NCI-H526 treated with DMSO at 0.1 percent for 48 hours (cell line): Measurements from ENCODE around the gene C2orf68.
"Not testable (repeated sequence)": the region's sequence is repeated elsewhere in the genome, so short reads cannot be mapped to it uniquely, and the experiment has no call there.

Experiments
- DNase-seq: peaks from one replicate; lab custom pipeline; 2025; lab: John Stamatoyannopoulos, UW

Gene C2orf68

DNA sequence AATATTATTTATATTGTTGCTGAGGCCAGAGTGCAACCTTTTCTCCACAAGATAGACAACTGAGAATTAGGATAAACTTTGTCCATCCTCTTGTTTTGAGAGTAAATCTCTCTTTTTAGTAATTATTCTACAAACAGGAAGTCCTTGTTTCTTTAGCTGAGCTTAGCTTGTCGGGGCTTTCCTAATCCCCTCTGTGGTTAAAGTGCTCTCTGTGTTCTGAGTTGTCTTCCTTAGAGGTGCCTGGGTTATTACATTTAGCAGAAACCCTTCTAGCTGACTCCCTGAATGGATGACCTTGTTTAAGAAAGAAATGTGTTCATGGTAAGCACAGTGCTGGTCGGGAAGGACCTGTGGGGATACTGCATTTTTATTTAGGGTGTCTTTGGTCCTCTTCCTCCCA is 16.8 kb upstream of the C2orf68 start:
- DNase-seq: no peak

DNA sequence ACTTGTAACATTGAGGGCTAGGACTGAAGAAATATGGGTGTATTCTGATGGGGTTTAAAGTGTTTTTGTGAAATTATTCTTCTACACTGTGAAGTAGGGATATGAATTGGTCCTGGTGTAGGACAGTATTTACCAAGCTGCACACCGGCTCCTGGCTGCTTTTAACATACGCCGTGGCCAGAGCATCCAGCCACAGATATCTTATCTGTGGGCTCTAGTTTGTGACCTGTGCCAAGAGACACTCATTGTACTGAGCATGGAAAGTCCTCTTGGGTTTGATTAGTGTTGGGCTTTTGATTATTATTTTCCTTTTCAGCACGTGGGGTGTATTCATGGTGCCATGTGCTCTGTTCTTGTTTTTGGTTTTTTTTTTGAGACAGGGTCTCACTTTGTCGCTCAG is 12.1 kb upstream of the C2orf68 start:
- no peak for DNase-seq

DNA sequence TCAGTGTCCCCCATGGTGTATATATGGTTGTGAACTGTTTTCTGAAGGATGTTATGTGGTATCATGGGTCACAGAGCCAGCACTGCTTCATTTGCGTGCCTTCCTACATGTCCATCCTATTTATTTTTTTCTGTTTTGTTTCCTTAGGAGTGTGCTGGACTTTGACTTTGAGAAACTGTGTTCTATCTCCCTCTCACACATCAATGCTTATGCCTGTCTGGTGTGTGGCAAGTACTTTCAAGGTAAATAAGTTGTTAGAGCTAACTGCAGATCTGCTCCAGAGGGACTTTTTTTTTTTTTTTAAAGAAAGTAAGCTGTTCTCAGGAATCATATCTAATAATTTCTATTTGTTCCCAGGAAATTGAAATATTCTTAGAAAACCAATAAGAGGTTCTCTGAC is 9.5 kb upstream of the C2orf68 start:
- DNase-seq: no peak

- no peak for DNase-seq
These were observed 7.8 kb upstream of the C2orf68 start for GRCh38 chr2:85619617-85620016.

- DNase-seq: not testable (repeated sequence)
These were observed 5.9 kb upstream of the C2orf68 start for GRCh38 chr2:85617723-85618122.

DNA sequence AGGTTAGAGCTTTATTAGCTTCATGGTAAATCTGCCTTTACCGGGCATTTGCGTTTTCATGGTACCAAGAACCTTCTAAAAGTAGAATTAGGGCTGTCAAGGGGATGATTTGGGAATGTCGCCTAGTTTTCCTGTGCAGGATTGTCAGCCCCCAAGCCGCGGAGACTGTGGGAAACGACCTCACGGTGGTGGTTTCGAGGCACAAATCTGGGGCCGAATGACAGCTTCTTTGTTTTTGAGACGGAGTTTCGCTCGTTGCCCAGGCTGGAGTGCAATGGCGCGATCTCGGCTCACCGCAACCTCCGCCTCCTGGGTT is 3.5 kb upstream of the C2orf68 start:
- no peak for DNase-seq

DNA sequence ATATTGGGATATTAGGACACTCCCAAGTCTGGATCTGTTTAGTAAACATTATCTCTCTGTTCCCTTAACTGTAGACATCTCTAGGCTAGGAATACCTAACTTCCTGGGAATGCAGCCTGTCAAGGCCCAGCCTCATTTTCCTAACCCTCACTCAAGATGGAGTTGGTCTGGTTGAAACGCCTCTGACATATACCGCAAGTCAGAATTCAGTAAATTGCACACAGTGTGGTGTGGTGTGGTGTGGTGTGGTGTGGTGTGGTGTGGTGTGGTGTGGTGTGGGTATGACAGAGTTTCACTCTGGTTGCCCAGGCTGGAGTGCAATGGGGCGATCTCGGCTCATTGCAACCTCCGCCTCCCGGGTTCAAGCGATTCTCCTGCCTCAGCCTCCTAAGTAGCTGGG is 2.9 kb upstream of the C2orf68 start:
- not testable (repeated sequence) for DNase-seq

DNA sequence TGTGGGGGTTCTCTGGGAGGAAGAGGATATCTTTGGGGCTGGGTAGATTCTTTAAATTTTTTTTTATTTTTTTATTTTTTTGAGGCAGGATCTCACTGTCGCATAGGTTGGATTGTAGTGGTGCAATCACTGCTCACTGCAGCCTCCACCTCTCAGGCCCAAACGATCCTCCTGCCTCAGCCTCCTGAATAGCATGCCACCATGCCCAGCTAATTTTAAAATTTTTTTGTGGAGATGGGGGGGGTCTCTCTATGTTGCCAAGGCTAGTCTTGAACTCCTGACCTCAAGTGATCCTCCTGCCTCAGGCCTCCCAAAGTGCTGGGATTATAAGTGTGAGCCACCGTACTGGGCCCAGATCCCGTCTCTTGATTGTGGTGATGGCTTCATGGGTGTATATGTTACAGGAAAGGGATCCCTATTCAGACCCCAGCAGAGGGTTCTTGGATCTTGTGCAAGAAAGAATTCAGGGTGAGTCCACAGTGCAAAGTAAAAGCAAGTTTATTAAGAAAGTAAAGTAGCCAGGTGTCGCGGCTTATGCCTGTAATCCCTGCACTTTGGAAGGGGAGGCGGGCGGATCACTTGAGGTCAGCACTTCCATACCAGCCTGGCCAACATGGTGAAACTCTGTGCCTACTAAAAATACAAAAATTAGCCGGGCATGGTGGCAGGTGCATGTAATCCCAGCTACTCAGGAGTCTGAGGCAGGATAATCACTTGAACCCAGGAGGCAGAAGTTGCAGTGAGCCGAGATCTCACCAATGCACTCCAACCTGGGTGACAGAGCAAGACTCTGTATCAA is 2.0 kb upstream of the C2orf68 start:
- DNase-seq: no peak

- no peak for DNase-seq
These were observed 605 bp downstream of the C2orf68 start for GRCh38 chr2:85611217-85611704.

- no peak for DNase-seq
These were observed 4.3 kb downstream of the C2orf68 start for GRCh38 chr2:85607268-85608215.

DNA sequence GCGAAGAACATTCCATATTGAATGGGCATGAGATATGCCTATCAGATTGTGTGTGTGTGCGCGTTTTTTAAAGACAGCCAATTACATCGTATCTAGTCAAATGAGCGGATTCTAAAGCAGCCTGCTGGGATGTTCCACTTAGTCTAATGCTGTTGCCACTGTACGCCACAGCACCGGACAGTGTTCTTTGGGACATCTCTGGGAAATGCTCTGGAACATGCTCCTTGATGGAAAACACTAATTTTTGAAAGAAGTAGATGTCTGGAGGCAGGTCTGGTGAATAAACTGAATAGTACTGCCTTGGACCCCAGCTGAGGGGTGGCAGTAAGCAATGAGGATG is 5.8 kb downstream of the C2orf68 start:
- DNase-seq: no peak

GRCh38 chr2:85605406-85606115 is 6.3 kb downstream of the C2orf68 start:
- DNase-seq: no peak

- DNase-seq: no peak
These were observed 7.1 kb downstream of the C2orf68 start for GRCh38 chr2:85604568-85605339.

GRCh38 chr2:85604133-85604444 is 7.8 kb downstream of the C2orf68 start:
- not testable (repeated sequence) for DNase-seq

DNA sequence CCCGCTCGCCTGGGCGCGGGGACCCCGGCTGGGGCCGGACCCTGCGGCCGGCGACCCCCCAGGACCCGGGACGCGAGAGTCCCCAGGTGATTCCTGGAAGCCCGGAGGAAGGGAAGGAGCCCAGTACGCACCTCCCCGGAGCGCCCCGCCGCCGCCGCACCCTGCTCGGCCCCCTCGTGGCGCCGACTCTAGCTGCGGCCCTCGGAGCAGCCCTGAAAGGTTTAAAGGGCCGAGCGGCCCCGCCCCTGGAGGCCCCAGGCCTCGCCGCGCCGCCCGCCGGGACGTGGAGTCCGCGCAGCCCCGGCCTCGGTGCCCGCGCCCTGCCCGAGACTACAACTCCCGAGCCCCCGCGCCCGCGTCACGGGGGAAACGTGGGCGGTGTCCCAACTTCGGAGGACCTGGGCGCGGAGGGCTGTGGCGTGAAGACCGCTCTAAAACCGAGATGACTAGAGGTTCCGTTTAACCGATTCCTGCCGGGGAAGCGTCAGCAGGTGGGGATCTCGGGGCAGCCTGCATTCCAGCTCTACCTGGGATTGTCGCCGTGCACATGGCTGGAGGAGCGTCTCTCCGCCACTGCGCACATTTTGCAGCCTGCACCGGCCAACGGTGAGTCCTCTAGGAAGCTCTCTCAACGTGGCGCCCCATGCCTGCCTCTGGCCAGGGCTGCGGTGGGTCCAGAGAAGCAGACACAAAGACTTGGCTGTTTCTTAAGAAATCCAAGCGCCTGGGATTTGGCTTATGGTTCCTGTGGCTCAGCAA is 9.2 kb downstream of the C2orf68 start, which contains the start of gene TMEM150A:
Gene TMEM150A, minus strand, starts transcription at position 223 of the 759 bp plus-strand sequence. CDS start 750 bp downstream, outside the sequence.
- peak; percentile 74 for DNase-seq

GRCh38 chr2:85601771-85602475 is 9.9 kb downstream of the C2orf68 start:
- DNase-seq: no peak

- DNase-seq: no peak
These were observed 10.7 kb downstream of the C2orf68 start for GRCh38 chr2:85600951-85601770.

GRCh38 chr2:85600235-85600575 is 11.7 kb downstream of the C2orf68 start:
- DNase-seq: no peak

DNA sequence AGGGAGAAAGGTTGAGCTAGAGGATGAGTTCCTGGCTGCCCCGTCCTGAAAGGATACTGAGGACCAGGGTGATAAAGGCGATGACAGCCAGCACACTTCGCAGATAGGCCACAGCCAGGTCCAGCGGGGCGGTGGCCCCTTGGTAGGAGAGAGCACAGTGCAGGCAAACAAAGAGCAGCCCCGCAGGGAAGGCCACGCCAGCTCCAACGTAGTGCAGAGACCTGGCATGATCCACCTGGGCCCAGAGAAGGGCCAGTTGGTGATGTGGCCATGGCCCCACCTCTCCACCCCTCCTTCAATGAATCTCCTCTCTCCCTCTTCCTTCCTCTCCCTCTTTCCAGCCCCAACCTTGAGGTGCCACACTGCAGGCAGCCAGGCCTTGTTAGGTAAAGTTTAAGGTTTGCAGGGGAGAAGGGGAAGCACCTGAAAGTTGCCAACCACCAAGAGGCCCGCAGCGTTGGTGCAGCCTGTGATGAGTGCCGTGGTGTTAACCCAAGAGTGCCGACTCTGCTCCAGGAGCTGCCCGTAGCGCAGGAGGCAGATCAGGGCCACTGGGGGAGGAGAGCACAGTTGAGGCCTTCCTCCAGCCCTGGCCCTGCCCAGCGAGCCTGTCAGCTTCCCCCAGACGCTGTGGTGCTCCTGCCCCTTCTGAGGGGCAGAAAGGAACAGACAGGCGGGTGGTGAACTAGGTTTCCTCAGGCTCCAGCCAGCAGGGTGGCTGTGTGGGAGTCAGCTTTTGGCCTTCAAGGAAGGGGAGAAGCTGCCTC is 12.2 kb downstream of the C2orf68 start:
- DNase-seq: no peak
